SJCRH30 (cell line): ENCODE results near the gene SLC2A4. TPM values are rescaled to one million over a fixed set of nuclear protein-coding genes. Genes with fewer than 3 reads are reported as not detected.

ENCODE experiments used
- DNase-seq, 2 experiments: peaks; one replicate each; pipeline ENCODE4 v3.0.0-alpha.2; 2015 to 2020
- H3K27ac ChIP-seq: fragments of 250-450 bp; sonication (Bioruptor Pico); 2 replicates; pipeline ENCODE4 v1.5.1; 2020; ENCODE audit warnings: mild to moderate bottlenecking, moderate library complexity
- H3K27me3 ChIP-seq: fragments of 250-450 bp; sonication (Bioruptor Pico); 2 replicates; pipeline ENCODE4 v1.5.1; 2020; ENCODE audit warnings: mild to moderate bottlenecking, moderate library complexity
- H3K36me3 ChIP-seq: fragments of 250-450 bp; sonication (Bioruptor Pico); 2 replicates; pipeline ENCODE4 v1.5.1; 2020; ENCODE audit warnings: mild to moderate bottlenecking, moderate library complexity
- H3K4me1 ChIP-seq: fragments of 250-450 bp; sonication (Bioruptor Pico); 2 replicates; pipeline ENCODE4 v1.5.1; 2020; ENCODE audit warnings: mild to moderate bottlenecking, moderate library complexity
- H3K4me3 ChIP-seq: fragments of 250-450 bp; sonication (Bioruptor Pico); 2 replicates; pipeline ENCODE4 v1.5.1; 2020; ENCODE audit warnings: mild to moderate bottlenecking, moderate library complexity
- H3K9me3 ChIP-seq: fragments of 250-450 bp; sonication (Bioruptor Pico); replicated peaks from 2 replicates; pipeline ENCODE4 v1.5.1; 2020; ENCODE audit warnings: mild to moderate bottlenecking, moderate library complexity
- total RNA-seq: library from RNA; depleted of rRNA; stranded (reverse); fragments of >200 nt; shearing (Covaris generic); gene quantifications from 2 replicates; pipeline ENCODE4 v1.2.3, GENCODE V29; 2014

The SLC2A4 gene
- total RNA-seq, 1 experiment from 2014 or later = 1.3 TPM

- Histone ChIP-seq H3K9me3 (no peaks in the 10 kb centered on the region), H3K27me3 (no peaks in the 10 kb centered on the region), H3K36me3 (no peaks in the 10 kb centered on the region), H3K4me3 (no peak within 1 kb of the TSS), H3K4me1 (no peaks in the 10 kb centered on the region), H3K27ac (no peak within 1 kb of the TSS)
- DNase-seq = no peak
These were observed 13.2 kb downstream of the SLC2A4 start, which contains the start of gene YBX2 for GRCh38 chr17:7294614-7295153. Gene YBX2 (minus strand): TSS chr17:7294639. CDS start chr17:7294500, 139 bp downstream.

DNA sequence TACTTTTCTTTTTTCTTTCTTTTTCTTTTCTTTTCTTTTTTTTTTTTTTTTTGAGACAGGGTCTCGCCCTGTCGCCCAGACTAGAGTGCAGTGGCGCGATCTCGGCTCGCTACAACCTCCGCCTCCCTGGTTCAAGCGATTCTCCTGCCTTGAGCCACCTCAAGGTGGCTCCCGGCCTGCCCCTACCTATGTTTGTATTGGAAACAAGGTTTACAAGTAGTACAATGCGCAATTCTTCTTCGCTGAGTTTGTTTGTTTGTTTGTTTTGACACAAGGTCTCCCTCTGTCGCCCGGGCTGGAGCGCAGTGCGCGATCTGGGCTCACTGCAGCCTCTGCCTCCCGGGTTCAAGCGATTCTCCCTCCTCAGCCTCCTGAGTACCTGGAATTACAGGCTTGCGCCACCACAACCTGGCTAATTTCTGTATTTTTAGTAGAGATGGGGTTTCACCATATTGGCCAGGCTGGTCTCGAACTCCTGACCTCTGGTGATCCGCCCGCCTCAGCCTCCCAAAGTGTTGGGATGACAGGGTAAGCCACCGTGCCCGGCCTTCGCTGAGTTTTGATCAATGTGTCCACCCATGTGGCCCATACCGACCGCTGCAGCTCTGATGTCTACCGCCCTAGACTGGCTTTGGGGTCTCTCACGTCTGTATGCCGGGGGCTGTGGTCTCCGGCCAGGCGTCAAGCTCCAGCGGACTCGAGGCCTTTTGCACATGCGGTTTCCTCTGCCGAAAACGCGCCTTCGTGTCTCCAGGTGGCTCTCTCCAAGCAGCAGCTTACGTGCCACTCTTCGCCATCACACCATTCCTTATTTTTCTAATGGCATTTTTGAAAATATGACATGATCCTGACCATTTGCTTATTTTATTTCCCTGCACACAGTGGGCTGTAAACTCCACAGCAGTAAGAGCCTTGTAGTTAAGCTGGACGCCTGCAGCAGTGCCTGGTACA lies 14.0 kb downstream of the SLC2A4 start:
- Histone ChIP-seq H3K4me3 (no peak overlapping the region), H3K27ac (no peak overlapping the region), H3K27me3 (no peaks in the 10 kb centered on the region), H3K9me3 (no peaks in the 10 kb centered on the region), H3K4me1 (no peaks in the 10 kb centered on the region), H3K36me3 (no peaks in the 10 kb centered on the region)
- DNase-seq = no peak

GRCh38 chr17:7296189-7296861 lies 14.8 kb downstream of the SLC2A4 start:
- Histone ChIP-seq H3K27me3 (no peaks in the 10 kb centered on the region), H3K4me1 (no peaks in the 10 kb centered on the region), H3K36me3 (no peaks in the 10 kb centered on the region), H3K9me3 (no peaks in the 10 kb centered on the region), H3K27ac (no peak overlapping the region), H3K4me3 (no peak overlapping the region)
- peak; percentile 72 to 80 for DNase-seq

DNA sequence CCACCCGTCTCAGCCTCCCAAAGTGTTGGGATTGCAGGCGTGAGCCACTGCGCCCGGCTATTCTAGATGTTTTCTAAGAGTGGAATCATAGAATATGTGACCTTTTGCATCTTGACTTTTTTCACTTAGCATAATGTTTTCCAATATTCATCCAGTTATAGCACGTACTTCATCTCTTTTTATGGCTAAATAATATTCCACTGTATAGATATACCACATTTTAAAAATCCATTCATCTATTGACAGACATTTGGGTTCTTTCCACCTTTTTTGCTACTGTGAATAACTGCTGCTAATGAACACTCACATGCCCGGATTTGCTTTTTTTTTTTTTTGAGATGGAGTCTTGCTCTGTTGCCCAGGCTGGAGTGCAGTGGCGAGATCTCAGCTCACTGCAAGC lies 22.7 kb downstream of the SLC2A4 start:
- DNase-seq = no peak
- Histone ChIP-seq H3K4me1 (no peaks in the 10 kb centered on the region), H3K9me3 (no peaks in the 10 kb centered on the region), H3K4me3 (no peak overlapping the region), H3K27me3 (no peaks in the 10 kb centered on the region), H3K27ac (no peak overlapping the region), H3K36me3 (peaks cover 2% of the 10 kb centered on the region)

- H3K36me3 ChIP-seq = peaks cover 28% of the 10 kb centered on the region
- peak within 1 kb of the TSS; percentile 86 for H3K4me3 ChIP-seq
- H3K27ac ChIP-seq = peak within 1 kb of the TSS; percentile 75
- peak; percentile 99 for DNase-seq
- H3K4me1 ChIP-seq = no peaks in the 10 kb centered on the region
- no peaks in the 10 kb centered on the region for H3K27me3 ChIP-seq
- no peaks in the 10 kb centered on the region for H3K9me3 ChIP-seq
These were observed 25.6 kb downstream of the SLC2A4 start, which contains the start of gene EIF5A for GRCh38 chr17:7306911-7307685. Gene EIF5A (plus strand): TSS chr17:7307628. CDS start chr17:7309636, 2,008 bp downstream.

DNA sequence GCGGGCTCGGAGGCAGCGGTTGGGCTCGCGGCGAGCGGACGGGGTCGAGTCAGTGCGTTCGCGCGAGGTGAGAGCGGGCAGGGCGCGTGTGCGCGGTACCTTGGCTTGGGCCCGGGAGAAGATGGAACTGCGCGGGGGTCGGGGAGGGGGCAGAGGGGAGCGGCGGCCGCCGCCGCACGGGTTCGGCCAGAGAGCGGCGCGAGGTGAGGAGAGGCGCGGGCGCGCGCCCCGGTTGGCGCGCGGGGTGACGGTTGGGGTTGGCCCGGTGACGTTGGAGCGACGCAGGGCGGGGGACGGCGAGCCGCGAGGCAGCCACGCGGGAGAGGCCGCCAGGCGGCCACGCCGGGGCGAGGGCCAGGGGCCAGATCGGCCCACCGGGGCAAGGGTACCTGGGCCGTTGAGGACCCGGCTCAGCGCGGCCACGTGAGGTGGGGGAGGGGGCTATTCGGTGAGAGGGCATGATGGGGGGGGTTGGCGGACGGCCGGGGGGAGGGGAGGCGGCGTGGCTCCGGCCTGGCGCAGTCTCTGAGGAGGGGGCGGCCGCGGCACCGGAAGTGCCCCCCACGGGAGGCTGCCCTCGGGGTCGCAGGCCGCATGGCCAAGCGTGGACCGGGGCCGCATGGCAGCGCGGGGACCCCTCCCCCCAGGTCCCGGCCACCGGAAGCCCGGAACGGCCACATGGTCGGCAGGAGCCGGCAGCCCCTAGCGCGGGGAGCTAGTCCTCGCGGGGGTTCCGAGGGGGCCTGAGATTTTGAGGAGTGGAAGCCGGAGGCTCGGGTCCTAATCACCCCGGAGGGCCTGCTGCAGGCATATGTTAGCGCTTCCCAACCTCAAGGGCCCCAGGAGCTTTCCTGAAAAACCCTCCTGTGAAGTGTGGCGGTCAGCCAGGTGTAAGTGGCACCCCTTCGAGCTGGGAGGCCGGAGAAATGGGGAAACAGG lies 26.4 kb downstream of the SLC2A4 start:
- peak overlapping the region; percentile 75 for H3K27ac ChIP-seq
- H3K4me1 ChIP-seq = no peaks in the 10 kb centered on the region
- H3K4me3 ChIP-seq = peak overlapping the region; percentile 86
- H3K36me3 ChIP-seq = peaks cover 36% of the 10 kb centered on the region
- no peak for DNase-seq
- no peaks in the 10 kb centered on the region for H3K9me3 ChIP-seq
- no peaks in the 10 kb centered on the region for H3K27me3 ChIP-seq

GRCh38 chr17:7308625-7309433 lies 27.3 kb downstream of the SLC2A4 start:
- peaks cover under 1% of the 10 kb centered on the region; the same call in 1 of the 2 replicates for H3K4me1 ChIP-seq
- DNase-seq = peak; percentile 69 to 78
- H3K27me3 ChIP-seq = no peaks in the 10 kb centered on the region
- no peaks in the 10 kb centered on the region for H3K9me3 ChIP-seq
- peak overlapping the region; percentile 86 for H3K4me3 ChIP-seq
- H3K36me3 ChIP-seq = peaks cover 45% of the 10 kb centered on the region
- peak overlapping the region; percentile 75 for H3K27ac ChIP-seq

DNA sequence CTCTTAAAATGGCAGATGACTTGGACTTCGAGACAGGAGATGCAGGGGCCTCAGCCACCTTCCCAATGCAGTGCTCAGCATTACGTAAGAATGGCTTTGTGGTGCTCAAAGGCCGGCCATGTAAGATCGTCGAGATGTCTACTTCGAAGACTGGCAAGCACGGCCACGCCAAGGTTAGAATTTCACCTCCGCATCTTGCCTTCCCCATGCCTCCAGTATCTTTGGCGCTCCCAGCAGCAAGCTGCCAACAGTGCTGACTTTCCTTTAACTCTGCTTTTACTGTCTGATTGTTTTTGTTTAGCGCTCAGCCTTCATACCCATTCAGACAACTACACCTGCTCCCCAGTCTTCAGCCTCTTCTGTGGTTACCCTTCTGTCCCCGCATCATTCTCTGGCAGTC lies 28.1 kb downstream of the SLC2A4 start:
- no peak for DNase-seq
- Histone ChIP-seq H3K9me3 (no peaks in the 10 kb centered on the region), H3K4me3 (no peak overlapping the region; the same call in 1 of the 2 replicates), H3K36me3 (peaks cover 46% of the 10 kb centered on the region), H3K4me1 (peaks cover 4% of the 10 kb centered on the region; the same call in 1 of the 2 replicates), H3K27ac (no peak overlapping the region), H3K27me3 (no peaks in the 10 kb centered on the region)

- peaks cover 4% of the 10 kb centered on the region; the same call in 1 of the 2 replicates for H3K4me1 ChIP-seq
- H3K27ac ChIP-seq = no peak overlapping the region
- no peaks in the 10 kb centered on the region for H3K27me3 ChIP-seq
- H3K9me3 ChIP-seq = no peaks in the 10 kb centered on the region
- no peak for DNase-seq
- no peak overlapping the region for H3K4me3 ChIP-seq
- H3K36me3 ChIP-seq = peaks cover 46% of the 10 kb centered on the region
These were observed 29.7 kb downstream of the SLC2A4 start for GRCh38 chr17:7311110-7311705.

DNA sequence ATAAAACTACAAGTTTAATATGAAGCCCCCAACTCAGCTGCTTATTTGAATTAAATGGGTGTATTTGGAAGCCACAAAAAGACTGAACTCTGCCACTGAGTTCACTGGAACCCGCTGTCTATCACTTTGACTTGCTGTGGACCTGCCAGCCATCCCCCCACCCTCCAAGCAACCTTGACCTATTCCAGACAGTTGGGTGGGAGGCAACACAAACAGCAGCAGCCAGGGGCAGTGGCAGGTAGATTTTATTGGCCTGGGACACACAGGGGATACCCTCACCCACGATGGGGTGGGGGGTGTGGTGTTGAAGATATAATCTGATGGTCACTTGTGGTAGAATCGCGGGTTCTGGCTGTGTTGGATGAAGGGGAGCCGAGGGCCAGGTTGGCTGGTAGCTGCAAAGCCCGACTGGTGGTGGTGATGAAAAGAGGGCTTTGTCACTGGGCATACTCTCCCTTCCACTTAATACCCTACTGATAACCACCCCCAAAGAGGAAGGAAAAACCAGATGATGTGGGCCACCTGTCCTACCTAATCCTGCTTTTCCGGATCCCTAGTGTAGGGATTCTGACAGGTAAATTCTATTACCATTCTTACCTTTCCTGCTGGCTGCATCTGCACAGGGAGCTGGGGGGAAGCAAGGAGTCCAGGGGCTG lies 31.0 kb downstream of the SLC2A4 start:
- Histone ChIP-seq H3K27ac (no peak overlapping the region), H3K36me3 (peaks cover 46% of the 10 kb centered on the region), H3K4me3 (no peak overlapping the region), H3K27me3 (no peaks in the 10 kb centered on the region), H3K4me1 (peaks cover 4% of the 10 kb centered on the region; the same call in 1 of the 2 replicates), H3K9me3 (no peaks in the 10 kb centered on the region)
- DNase-seq = no peak

DNA sequence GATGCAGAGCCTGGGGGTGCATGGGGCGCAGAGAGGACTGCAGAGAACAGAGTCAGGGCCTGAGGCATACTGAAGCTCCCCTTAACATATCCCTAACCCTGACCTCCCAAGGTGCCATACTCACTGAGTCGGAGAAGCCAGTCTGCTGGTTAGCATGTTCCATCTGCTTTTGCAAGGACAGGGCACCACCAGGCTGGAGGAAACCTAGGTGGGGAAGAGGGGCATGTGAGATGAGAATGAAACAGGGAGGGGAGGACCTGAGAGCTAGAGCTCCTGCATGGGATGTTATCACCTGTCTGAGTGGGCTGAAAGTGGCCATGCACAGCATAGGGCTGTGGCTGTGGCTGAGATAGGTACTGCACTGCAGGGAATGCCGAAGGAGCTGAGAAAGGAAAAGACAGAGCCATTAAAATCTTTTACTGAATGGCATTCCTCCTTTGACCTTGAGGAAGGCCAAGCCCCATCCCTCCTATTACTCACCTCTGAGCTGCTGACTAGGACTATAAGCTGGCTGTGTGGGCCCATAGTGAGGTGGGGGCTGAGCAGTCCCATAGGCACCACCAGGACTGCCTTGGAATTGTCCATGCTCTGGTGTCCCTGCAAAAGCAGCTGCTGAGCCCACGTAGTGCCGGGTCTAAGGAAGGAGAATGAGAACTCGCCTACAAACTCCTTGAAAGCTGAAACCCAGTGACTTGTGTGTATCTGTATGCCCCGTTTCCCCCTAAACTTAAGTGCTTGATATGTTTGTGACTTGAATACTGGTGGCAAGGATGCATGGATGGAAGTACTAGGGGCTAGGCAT lies 31.8 kb downstream of the SLC2A4 start:
- no peak overlapping the region for H3K4me3 ChIP-seq
- peaks cover 4% of the 10 kb centered on the region; the same call in 1 of the 2 replicates for H3K4me1 ChIP-seq
- DNase-seq = no peak
- no peaks in the 10 kb centered on the region for H3K27me3 ChIP-seq
- H3K27ac ChIP-seq = no peak overlapping the region
- H3K36me3 ChIP-seq = peaks cover 46% of the 10 kb centered on the region
- H3K9me3 ChIP-seq = no peaks in the 10 kb centered on the region
